NCI-H510A treated with DMSO at 0.1 percent for 48 hours (cell line): ENCODE data around the gene PNPLA8.
A peak's percentile ranks its signal among the peaks of the same experiment; 100 is the strongest.
"Not testable (repeated sequence)": the region's sequence is repeated elsewhere in the genome, so short reads cannot be mapped to it uniquely, and the experiment has no call there.

Experiments
- DNase-seq: peaks from one replicate; lab custom pipeline; 2025; lab: John Stamatoyannopoulos, UW

The PNPLA8 gene

GRCh38 chr7:108479118-108479517, 46.8 kb downstream of the PNPLA8 start:
- no peak for DNase-seq

GRCh38 chr7:108468246-108468645, 57.7 kb downstream of the PNPLA8 start:
- DNase-seq: no peak

- no peak for DNase-seq
Measured at GRCh38 chr7:108467391-108467790, 58.5 kb downstream of the PNPLA8 start.

- not testable (repeated sequence) for DNase-seq
Measured at GRCh38 chr7:108466322-108466721, 59.6 kb downstream of the PNPLA8 start.

- DNase-seq: no peak
Measured at GRCh38 chr7:108464743-108465142, 61.2 kb downstream of the PNPLA8 start.

GRCh38 chr7:108463613-108464012, 62.3 kb downstream of the PNPLA8 start:
- DNase-seq: no peak

GRCh38 chr7:108461840-108462239, 64.1 kb downstream of the PNPLA8 start:
- DNase-seq: no peak

GRCh38 chr7:108460964-108461363, 65.0 kb downstream of the PNPLA8 start:
- no peak for DNase-seq

GRCh38 chr7:108459922-108460551, 65.9 kb downstream of the PNPLA8 start:
- DNase-seq: peak; percentile 24

- DNase-seq: no peak
Measured at GRCh38 chr7:108457871-108458270, 68.1 kb downstream of the PNPLA8 start.

GRCh38 chr7:108456845-108457540, 68.9 kb downstream of the PNPLA8 start:
- no peak for DNase-seq

- peak; percentile 78 for DNase-seq
Measured at GRCh38 chr7:108455998-108456677, 69.8 kb downstream of the PNPLA8 start, which contains the start of gene NRCAM. Gene NRCAM, minus strand, starts transcription at chr7:108456436. Its CDS starts 216,372 bp downstream, at chr7:108240064.

GRCh38 chr7:108455551-108455997, 70.4 kb downstream of the PNPLA8 start:
- no peak for DNase-seq

- no peak for DNase-seq
Measured at GRCh38 chr7:108454674-108455550, 71.0 kb downstream of the PNPLA8 start.

GRCh38 chr7:108454317-108454673, 71.6 kb downstream of the PNPLA8 start:
- DNase-seq: peak; percentile 30

GRCh38 chr7:108453320-108453719, 72.6 kb downstream of the PNPLA8 start:
- no peak for DNase-seq

GRCh38 chr7:108452707-108453106, 73.2 kb downstream of the PNPLA8 start:
- peak; percentile 21 for DNase-seq

GRCh38 chr7:108451296-108451848, 74.6 kb downstream of the PNPLA8 start:
- DNase-seq: no peak

GRCh38 chr7:108450160-108450559, 75.8 kb downstream of the PNPLA8 start:
- DNase-seq: no peak

- DNase-seq: no peak
Measured at GRCh38 chr7:108449521-108449920, 76.4 kb downstream of the PNPLA8 start.

GRCh38 chr7:108448584-108449505, 77.1 kb downstream of the PNPLA8 start:
- DNase-seq: peak; percentile 39
